IMR-90 (cell line): Measurements from ENCODE around the gene ACSL1. TPM values are rescaled to one million over a fixed set of nuclear protein-coding genes. Genes with fewer than 3 reads are reported as not detected.

ENCODE experiments used
- ATAC-seq: fragments of 200-7000 bp; cut with Tn5 transposase; 2 replicates; pipeline ENCODE4 v1.9.1; 2020; ENCODE audit warnings: low read depth, mild to moderate bottlenecking, moderate library complexity
- BruUV-seq: library from RNA; stranded (reverse); fragments of 400-500 nt; replicated peaks from 2 replicates; lab custom pipeline; 2021; lab: Mats Ljungman, UMichigan
- CTCF ChIA-PET: fragments of 300-600 bp; formaldehyde crosslinking; extraction: SDS; loops from one replicate; lab custom pipeline; 2021; ENCODE audit warnings: antibody characterized with exemption; lab: Yijun Ruan, JAX
- POLR2A ChIA-PET: fragments of 300-600 bp; sonication (Branson Sonifier 250); formaldehyde crosslinking; loops from one replicate; lab custom pipeline; 2022; ENCODE audit warnings: antibody characterized with exemption; ENCODE audit not compliant: unreplicated experiment; lab: Charles Lee
- DNase-seq: peaks from one replicate; pipeline ENCODE4 v3.0.0; 2013
- H2AFZ ChIP-seq: replicated peaks from 2 replicates; pipeline ENCODE3; 2013; ENCODE audit warnings: low read length, mild to moderate bottlenecking; ENCODE audit not compliant: poor library complexity
- H2AK5ac ChIP-seq: 2 replicates; pipeline ENCODE4 v1.6.1; 2013; ENCODE audit warnings: low read depth, low read length, inconsistent platforms
- H2AK9ac ChIP-seq: replicated peaks from 2 replicates; pipeline ENCODE3; 2013; ENCODE audit warnings: mild to moderate bottlenecking, low read depth, low read length, moderate library complexity; ENCODE audit not compliant: poor library complexity
- H2BK120ac ChIP-seq: 2 replicates; pipeline ENCODE4 v1.6.1; 2013; ENCODE audit warnings: low read depth, low read length, inconsistent platforms
- H2BK15ac ChIP-seq: 3 replicates; pipeline ENCODE4 v1.6.1; 2013; ENCODE audit warnings: low read depth, low read length, inconsistent platforms
- H2BK20ac ChIP-seq: 2 replicates; pipeline ENCODE4 v1.6.1; 2013; ENCODE audit warnings: low read depth, mild to moderate bottlenecking, inconsistent platforms, low read length, moderate library complexity
- H2BK5ac ChIP-seq: 2 replicates; pipeline ENCODE4 v1.6.1; 2013; ENCODE audit warnings: mild to moderate bottlenecking, low read depth, low read length, inconsistent platforms; ENCODE audit not compliant: poor library complexity, severe bottlenecking
- H3K14ac ChIP-seq: replicated peaks from 2 replicates; pipeline ENCODE4 v1.6.1; 2013; ENCODE audit warnings: low read depth, low read length, inconsistent platforms
- H3K18ac ChIP-seq: 2 replicates; pipeline ENCODE4 v1.6.1; 2013; ENCODE audit warnings: low read depth, low read length, control low read depth
- H3K23ac ChIP-seq: 2 replicates; pipeline ENCODE4 v1.6.1; 2013; ENCODE audit warnings: low read depth, low read length, inconsistent platforms
- H3K27ac ChIP-seq: 2 replicates; pipeline ENCODE4 v1.5.1; 2013; ENCODE audit warnings: mild to moderate bottlenecking, control low read depth, low read length; ENCODE audit not compliant: insufficient read depth
- H3K27me3 ChIP-seq: 2 replicates; pipeline ENCODE4 v1.6.1; 2013; ENCODE audit warnings: low read length; ENCODE audit not compliant: control insufficient read depth, insufficient read depth
- H3K36me3 ChIP-seq: 2 replicates; pipeline ENCODE4 v1.6.1; 2013; ENCODE audit warnings: low read length, mixed read lengths; ENCODE audit not compliant: control insufficient read depth, insufficient read depth
- H3K4ac ChIP-seq: 2 replicates; pipeline ENCODE4 v1.6.1; 2013; ENCODE audit warnings: low read depth, low read length, inconsistent platforms
- H3K4me1 ChIP-seq: 2 replicates; pipeline ENCODE4 v1.6.1; 2013; ENCODE audit warnings: low read length, mixed read lengths; ENCODE audit not compliant: control insufficient read depth, insufficient read depth
- H3K4me2 ChIP-seq: 2 replicates; pipeline ENCODE4 v1.6.1; 2013; ENCODE audit warnings: low read depth, mild to moderate bottlenecking, control low read depth, low read length, moderate library complexity
- H3K4me3 ChIP-seq: 2 replicates; pipeline ENCODE4 v1.5.1; 2013; ENCODE audit warnings: low read depth, mild to moderate bottlenecking, control low read depth, low read length, moderate library complexity; ENCODE audit not compliant: insufficient read depth
- H3K56ac ChIP-seq: 2 replicates; pipeline ENCODE4 v1.6.1; 2013; ENCODE audit warnings: low read length, inconsistent platforms; ENCODE audit not compliant: insufficient read depth; ENCODE audit errors: extremely low read depth
- H3K79me1 ChIP-seq, 2 experiments: 2 replicates each; pipeline ENCODE4 v1.6.1; 2013; ENCODE audit warnings: low read length in 2 of 2, inconsistent platforms in 1 of 2, low read depth in 1 of 2
- H3K9ac ChIP-seq: 2 replicates; pipeline ENCODE4 v1.6.1; 2013; ENCODE audit warnings: low read depth, low read length, control low read depth
- H3K9me1 ChIP-seq: 2 replicates; pipeline ENCODE4 v1.6.1; 2013; ENCODE audit warnings: low read length, inconsistent platforms; ENCODE audit not compliant: insufficient read depth
- H3K9me3 ChIP-seq: 2 replicates; pipeline ENCODE4 v1.6.1; 2013; ENCODE audit warnings: low read length; ENCODE audit not compliant: control insufficient read depth, insufficient read depth
- H4K20me1 ChIP-seq: 2 replicates; pipeline ENCODE4 v1.6.1; 2013; ENCODE audit warnings: low read length, inconsistent platforms; ENCODE audit not compliant: insufficient read depth
- H4K5ac ChIP-seq: 2 replicates; pipeline ENCODE4 v1.6.1; 2013; ENCODE audit warnings: mild to moderate bottlenecking, low read depth, low read length, control low read depth
- H4K8ac ChIP-seq, 2 experiments: 2 replicates each; pipeline ENCODE4 v1.6.1; 2013; ENCODE audit warnings: low read depth in 2 of 2, low read length in 2 of 2, control low read depth in 1 of 2, inconsistent platforms in 1 of 2
- H4K91ac ChIP-seq: 2 replicates; pipeline ENCODE4 v1.6.1; 2013; ENCODE audit warnings: low read depth, low read length, inconsistent platforms; ENCODE audit not compliant: insufficient read depth
- FOS ChIP-seq: fragments of 150-350 bp; IDR thresholded peaks from 2 replicates; pipeline ENCODE4 v1.6.1; 2016; ENCODE audit warnings: low read depth, low read length
- MAFK ChIP-seq: IDR thresholded peaks from 2 replicates; pipeline ENCODE4 v1.6.1; 2012; ENCODE audit warnings: low read depth, low read length, improper control_type of control experiment
- NFE2L2 ChIP-seq: fragments of 150-350 bp; IDR thresholded peaks from 2 replicates; pipeline ENCODE4 v1.6.1; 2016; ENCODE audit warnings: low read depth, mild to moderate bottlenecking, low read length
- WGBS, 2 experiments: methylation state at CpG; one replicate each; pipeline versions ENCODE4 v1.1.5 to v1.1.7; 2013; ENCODE audit warnings: missing lambda C conversion rate in 2 of 2; ENCODE audit not compliant: insufficient read length in 1 of 2; ENCODE audit errors: extremely low coverage in 2 of 2; 5-methylcytosine and 5-hydroxymethylcytosine counted together
- dilution Hi-C: fragments of 300-500 bp; cut with HindIII; formaldehyde crosslinking; loops from one replicate; pipeline ENCODE4 v1.14.3; 2018; ENCODE audit warnings: low sequenced_read_pairs; ENCODE audit not compliant: unreplicated experiment
- in situ Hi-C: fragments of 300-500 bp; cut with MboI; formaldehyde crosslinking; loops from 3 replicates; pipeline ENCODE4 v1.14.3; 2019; ENCODE audit warnings: low sequenced_read_pairs, inconsistent platforms, mixed read lengths
- intact Hi-C: fragments of 100-400 bp; cut with micrococcal nuclease; formaldehyde crosslinking; loops from 2 replicates; pipeline ENCODE4 v1.10.0; 2022
- polyA plus RNA-seq, 3 experiments: library from polyadenylated mRNA; depleted of rRNA; stranded (reverse); fragments of >200 nt; gene quantifications; 2 replicates each; pipeline ENCODE4 v1.2.3, GENCODE V29; 2012; ENCODE audit warnings: low replicate concordance in 1 of 3
- total RNA-seq: library from RNA; depleted of rRNA; stranded (reverse); fragments of >200 nt; gene quantifications from 2 replicates; pipeline ENCODE4 v1.2.3, GENCODE V29; 2012

ACSL1 gene
- total and polyA plus RNA-seq, 2 of the 4 experiments (the other 2 are of a cell fraction): 14.4 to 26.0 TPM

GRCh38 chr4:184844742-184845141 is 19.0 kb upstream of the ACSL1 start:
- Histone ChIP-seq H4K5ac (no peak overlapping the region), H3K27ac (no peak overlapping the region), H2BK5ac (no peak overlapping the region), H3K27me3 (peaks cover 10% of the 10 kb centered on the region), H2AFZ (no peak overlapping the region), H3K4me1 (peaks cover 2% of the 10 kb centered on the region; the same call in 1 of the 2 replicates), H3K79me1 (no peaks in the 10 kb centered on the region), H3K18ac (no peak overlapping the region), H2BK120ac (0 out of 2 replicates have a peak overlapping the region, but pooled peaks have one; percentile 22), H2BK20ac (0 out of 2 replicates have a peak overlapping the region, but pooled peaks have one; percentile 33), H3K56ac (no peak overlapping the region), H3K9ac (no peak overlapping the region), H4K91ac (no peak overlapping the region; the same call in 1 of the 2 replicates), H3K4me2 (no peak overlapping the region), H3K14ac (no peak overlapping the region), H3K9me3 (no peaks in the 10 kb centered on the region), H4K8ac (no peak overlapping the region; a peak in 1 of 4 replicates), H3K4ac (0 out of 2 replicates have a peak overlapping the region, but pooled peaks have one; percentile 36), H3K4me3 (no peak overlapping the region), H4K20me1 (no peaks in the 10 kb centered on the region), H3K23ac (no peak overlapping the region), H2AK9ac (no peak overlapping the region), H2AK5ac (peak overlapping the region; percentile 1; the same call in 1 of the 2 replicates), H3K9me1 (no peaks in the 10 kb centered on the region; the same call in 1 of the 2 replicates), H3K36me3 (no peaks in the 10 kb centered on the region), H2BK15ac (no peak overlapping the region)
- no peak for TF ChIP-seq MAFK
- no peak for TF ChIP-seq NFE2L2
- TF ChIP-seq FOS: no peak
- ChIA-PET POLR2A (interaction anchor here (0.6 kb wide), 1 partner anchor 18 kb away, joined by 8 read pairs; no protein-coding TSS in a partner anchor), CTCF (interaction anchor here (0.6 kb wide), 1 partner anchor 124 kb away, joined by 4 read pairs; no protein-coding TSS in a partner anchor)
- no peak for ATAC-seq
- dilution Hi-C loops (no loop called here), in situ Hi-C loops (no loop called here), intact Hi-C loops (no loop called here)
- BruUV-seq: no TSS peak
- 40% methylated on average over 1 of the region's 1 CpG; no CpG with 5 or more reads in 1 of the 2 experiments for WGBS, 2 experiments
- DNase-seq: no peak
